Measurements from ENCODE around the gene DCP1A. TPM values are rescaled to one million over a fixed set of nuclear protein-coding genes. Genes with fewer than 3 reads are reported as not detected.

DCP1A gene
- total and polyA plus RNA-seq, 4 donors: 3.5 to 11.3 (median 8.2) TPM

DNA sequence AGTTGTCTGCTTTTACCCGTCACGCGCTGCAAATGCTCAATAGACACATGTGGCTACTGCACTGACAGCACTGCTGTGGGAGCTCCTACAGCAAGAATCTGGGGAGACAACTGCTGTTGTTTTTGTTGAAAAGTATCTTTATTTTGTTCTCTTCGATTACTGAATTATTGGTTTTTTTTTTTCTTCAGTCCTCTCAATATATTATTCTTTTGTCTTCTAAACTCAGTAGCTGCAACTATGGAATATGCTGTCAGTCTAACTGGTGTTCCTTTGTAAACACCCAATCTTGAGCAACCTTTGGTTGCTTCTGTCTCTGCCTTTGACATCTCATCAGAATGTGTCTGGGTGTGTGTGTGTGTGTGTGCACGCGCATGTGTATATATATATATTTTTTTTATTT is 12.6 kb downstream of the DCP1A start:
- H3K27ac ChIP-seq (ENCODE audit: low read depth in 1 of 2, low read length in 2 of 2): no peak overlapping the region
- H3K4me1 ChIP-seq (ENCODE audit: control insufficient read depth in 4 of 4, insufficient read depth in 4 of 4, low read length in 3 of 4): no peaks in the 10 kb centered on the region
- no peak for DNase-seq (ENCODE audit: low spot score)
- H3K27me3 ChIP-seq (ENCODE audit: control insufficient read depth in 4 of 4, insufficient read depth in 4 of 4, low read length in 3 of 4): no peaks in the 10 kb centered on the region
- no peak overlapping the region for H3K4me3 ChIP-seq (ENCODE audit: low read depth in 1 of 3, low read length in 3 of 3)
- H3K9me3 ChIP-seq (ENCODE audit: control insufficient read depth in 4 of 4, low read length in 3 of 4): no peaks in the 10 kb centered on the region
- H3K36me3 ChIP-seq (ENCODE audit: control insufficient read depth in 4 of 4, insufficient read depth in 3 of 4, low read depth in 1 of 4, low read length in 3 of 4): peaks cover 3 to 39% (median 22%) of the 10 kb centered on the region in 4 donors
- no peak for TF ChIP-seq SP1 (IDR thresholded peaks at IDR 0.05)
- no peak for TF ChIP-seq HNF4A (conservative IDR thresholded peaks at IDR 0.05)
- TF ChIP-seq RAD21 (IDR thresholded peaks at IDR 0.05): no peak
- TF ChIP-seq FOXA1 (IDR thresholded peaks at IDR 0.05): no peak
- TF ChIP-seq, protein P1, sequence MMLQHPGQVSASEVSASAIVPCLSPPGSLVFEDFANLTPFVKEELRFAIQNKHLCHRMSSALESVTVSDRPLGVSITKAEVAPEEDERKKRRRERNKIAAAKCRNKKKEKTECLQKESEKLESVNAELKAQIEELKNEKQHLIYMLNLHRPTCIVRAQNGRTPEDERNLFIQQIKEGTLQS (IDR thresholded peaks at IDR 0.05): no peak
- no peak for TF ChIP-seq TAF1 (conservative IDR thresholded peaks at IDR 0.05)
- TF ChIP-seq HNF4G (IDR thresholded peaks at IDR 0.05): no peak
- WGBS: 97% methylated on average over 6 of the region's 6 CpGs
- no peak overlapping the region for H3K9ac ChIP-seq (ENCODE audit: low read depth in 1 of 2, low read length in 2 of 2)

- no peaks in the 10 kb centered on the region for H3K4me1 ChIP-seq (ENCODE audit: control insufficient read depth in 4 of 4, insufficient read depth in 4 of 4, low read length in 3 of 4)
- no peak overlapping the region for H3K4me3 ChIP-seq (ENCODE audit: low read depth in 1 of 3, low read length in 3 of 3)
- no peaks in the 10 kb centered on the region for H3K27me3 ChIP-seq (ENCODE audit: control insufficient read depth in 4 of 4, insufficient read depth in 4 of 4, low read length in 3 of 4)
- no peaks in the 10 kb centered on the region for H3K9me3 ChIP-seq (ENCODE audit: control insufficient read depth in 4 of 4, low read length in 3 of 4)
- H3K36me3 ChIP-seq (ENCODE audit: control insufficient read depth in 4 of 4, insufficient read depth in 3 of 4, low read depth in 1 of 4, low read length in 3 of 4): peaks cover 3 to 33% (median 16%) of the 10 kb centered on the region in 4 donors
- 94% methylated on average over 1 of the region's 1 CpG for WGBS
- H3K9ac ChIP-seq (ENCODE audit: low read depth in 1 of 2, low read length in 2 of 2): no peak overlapping the region
- no peak for TF ChIP-seq CTCF (IDR thresholded peaks at IDR 0.05; ENCODE audit: low read depth, low read length, missing input control)
- TF ChIP-seq FOXA2 (IDR thresholded peaks at IDR 0.05): no peak
- TF ChIP-seq RAD21 (IDR thresholded peaks at IDR 0.05): no peak
- no peak for TF ChIP-seq SP1 (IDR thresholded peaks at IDR 0.05)
- no peak for TF ChIP-seq RXRA (IDR thresholded peaks at IDR 0.05)
- H3K27ac ChIP-seq (ENCODE audit: low read depth in 1 of 2, low read length in 2 of 2): no peak overlapping the region
- DNase-seq (ENCODE audit: low spot score): no peak
These were observed 15.5 kb downstream of the DCP1A start for GRCh38 chr3:53331871-53332270.

DNA sequence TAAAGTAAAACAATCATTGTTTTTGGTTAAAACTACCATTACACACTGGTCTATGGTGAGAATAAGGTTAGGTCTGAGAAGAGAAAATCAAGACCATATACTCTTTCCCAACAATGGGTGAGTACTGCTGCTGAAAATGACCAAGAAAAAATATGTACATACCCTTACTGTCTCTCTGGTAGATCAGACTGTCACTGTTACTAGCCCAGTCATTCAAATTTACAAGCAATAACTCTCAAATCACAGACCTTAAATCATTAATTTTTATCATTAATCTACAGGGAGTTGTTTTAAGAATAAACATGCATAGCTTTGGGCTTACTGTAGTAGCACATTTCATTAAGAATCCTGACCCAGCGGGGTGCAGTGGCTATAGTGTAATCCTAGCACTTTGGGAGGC is 17.4 kb downstream of the DCP1A start:
- Histone ChIP-seq H3K4me3 (ENCODE audit: low read depth in 1 of 3, low read length in 3 of 3) (no peak overlapping the region), H3K27ac (ENCODE audit: low read depth in 1 of 2, low read length in 2 of 2) (no peak overlapping the region), H3K27me3 (ENCODE audit: control insufficient read depth in 4 of 4, insufficient read depth in 4 of 4, low read length in 3 of 4) (no peaks in the 10 kb centered on the region), H3K4me1 (ENCODE audit: control insufficient read depth in 4 of 4, insufficient read depth in 4 of 4, low read length in 3 of 4) (no peaks in the 10 kb centered on the region), H3K9ac (ENCODE audit: low read depth in 1 of 2, low read length in 2 of 2) (no peak overlapping the region), H3K9me3 (ENCODE audit: control insufficient read depth in 4 of 4, low read length in 3 of 4) (no peaks in the 10 kb centered on the region), H3K36me3 (ENCODE audit: control insufficient read depth in 4 of 4, insufficient read depth in 3 of 4, low read depth in 1 of 4, low read length in 3 of 4) (peaks cover 3 to 27% (median 15%) of the 10 kb centered on the region in 4 donors)
- WGBS: 96% methylated on average over 1 of the region's 1 CpG
- TF ChIP-seq CTCF (IDR thresholded peaks at IDR 0.05; ENCODE audit: low read depth, low read length, missing input control): no peak
- TF ChIP-seq FOXA2 (IDR thresholded peaks at IDR 0.05): no peak
- no peak for TF ChIP-seq RXRA (IDR thresholded peaks at IDR 0.05)
- TF ChIP-seq HNF4A (conservative IDR thresholded peaks at IDR 0.05): no peak
- TF ChIP-seq, protein P1 (IDR thresholded peaks at IDR 0.05): no peak
- TF ChIP-seq TAF1 (conservative IDR thresholded peaks at IDR 0.05): no peak
- no peak for TF ChIP-seq RAD21 (IDR thresholded peaks at IDR 0.05)
- TF ChIP-seq, protein P2, sequence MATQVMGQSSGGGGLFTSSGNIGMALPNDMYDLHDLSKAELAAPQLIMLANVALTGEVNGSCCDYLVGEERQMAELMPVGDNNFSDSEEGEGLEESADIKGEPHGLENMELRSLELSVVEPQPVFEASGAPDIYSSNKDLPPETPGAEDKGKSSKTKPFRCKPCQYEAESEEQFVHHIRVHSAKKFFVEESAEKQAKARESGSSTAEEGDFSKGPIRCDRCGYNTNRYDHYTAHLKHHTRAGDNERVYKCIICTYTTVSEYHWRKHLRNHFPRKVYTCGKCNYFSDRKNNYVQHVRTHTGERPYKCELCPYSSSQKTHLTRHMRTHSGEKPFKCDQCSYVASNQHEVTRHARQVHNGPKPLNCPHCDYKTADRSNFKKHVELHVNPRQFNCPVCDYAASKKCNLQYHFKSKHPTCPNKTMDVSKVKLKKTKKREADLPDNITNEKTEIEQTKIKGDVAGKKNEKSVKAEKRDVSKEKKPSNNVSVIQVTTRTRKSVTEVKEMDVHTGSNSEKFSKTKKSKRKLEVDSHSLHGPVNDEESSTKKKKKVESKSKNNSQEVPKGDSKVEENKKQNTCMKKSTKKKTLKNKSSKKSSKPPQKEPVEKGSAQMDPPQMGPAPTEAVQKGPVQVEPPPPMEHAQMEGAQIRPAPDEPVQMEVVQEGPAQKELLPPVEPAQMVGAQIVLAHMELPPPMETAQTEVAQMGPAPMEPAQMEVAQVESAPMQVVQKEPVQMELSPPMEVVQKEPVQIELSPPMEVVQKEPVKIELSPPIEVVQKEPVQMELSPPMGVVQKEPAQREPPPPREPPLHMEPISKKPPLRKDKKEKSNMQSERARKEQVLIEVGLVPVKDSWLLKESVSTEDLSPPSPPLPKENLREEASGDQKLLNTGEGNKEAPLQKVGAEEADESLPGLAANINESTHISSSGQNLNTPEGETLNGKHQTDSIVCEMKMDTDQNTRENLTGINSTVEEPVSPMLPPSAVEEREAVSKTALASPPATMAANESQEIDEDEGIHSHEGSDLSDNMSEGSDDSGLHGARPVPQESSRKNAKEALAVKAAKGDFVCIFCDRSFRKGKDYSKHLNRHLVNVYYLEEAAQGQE (IDR thresholded peaks at IDR 0.05): no peak
- TF ChIP-seq EGR1 (IDR thresholded peaks at IDR 0.05; ENCODE audit: low read depth in 2 of 2): no peak
- TF ChIP-seq HNF4G (IDR thresholded peaks at IDR 0.05): no peak
- TF ChIP-seq NR2F2 (IDR thresholded peaks at IDR 0.05): no peak
- TF ChIP-seq GABPA (IDR thresholded peaks at IDR 0.05 in 1 of 2, conservative IDR thresholded peaks at IDR 0.05 in 1 of 2): no peak
- TF ChIP-seq ZBTB33 (IDR thresholded peaks at IDR 0.05): no peak
- DNase-seq (ENCODE audit: low spot score): no peak

Data from liver (tissue), 9 donors.